Measurements from ENCODE around the gene CHST6.

DNA sequence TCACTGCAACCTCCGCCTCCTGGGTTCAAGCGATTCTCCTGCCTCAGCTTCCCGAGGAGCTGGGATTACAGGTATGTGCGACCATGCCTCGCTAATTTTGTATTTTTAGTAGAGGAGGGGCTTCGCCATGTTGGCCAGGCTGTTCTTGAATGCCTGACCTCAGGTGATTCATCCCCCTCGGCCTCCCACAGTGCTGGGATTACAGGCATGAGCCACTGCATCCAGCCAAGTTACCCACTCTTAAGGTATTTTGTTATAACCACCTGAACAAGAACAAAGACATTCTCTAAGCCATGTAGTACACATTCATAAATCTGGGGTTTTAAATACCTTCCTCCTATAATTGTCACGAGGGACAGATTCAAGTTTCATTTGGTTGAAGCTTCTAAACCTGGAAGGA lies 18.4 kb downstream of the CHST6 start:
- TF ChIP-seq EZH2 (IDR thresholded peaks at IDR 0.05; ENCODE audit: borderline replicate concordance, low read depth, low read length, severe bottlenecking) = no peak
- TF ChIP-seq POLR2AphosphoS5 (IDR thresholded peaks at IDR 0.05; ENCODE audit: insufficient read depth, low read depth, low read length) = no peak
- TF ChIP-seq, protein P1, sequence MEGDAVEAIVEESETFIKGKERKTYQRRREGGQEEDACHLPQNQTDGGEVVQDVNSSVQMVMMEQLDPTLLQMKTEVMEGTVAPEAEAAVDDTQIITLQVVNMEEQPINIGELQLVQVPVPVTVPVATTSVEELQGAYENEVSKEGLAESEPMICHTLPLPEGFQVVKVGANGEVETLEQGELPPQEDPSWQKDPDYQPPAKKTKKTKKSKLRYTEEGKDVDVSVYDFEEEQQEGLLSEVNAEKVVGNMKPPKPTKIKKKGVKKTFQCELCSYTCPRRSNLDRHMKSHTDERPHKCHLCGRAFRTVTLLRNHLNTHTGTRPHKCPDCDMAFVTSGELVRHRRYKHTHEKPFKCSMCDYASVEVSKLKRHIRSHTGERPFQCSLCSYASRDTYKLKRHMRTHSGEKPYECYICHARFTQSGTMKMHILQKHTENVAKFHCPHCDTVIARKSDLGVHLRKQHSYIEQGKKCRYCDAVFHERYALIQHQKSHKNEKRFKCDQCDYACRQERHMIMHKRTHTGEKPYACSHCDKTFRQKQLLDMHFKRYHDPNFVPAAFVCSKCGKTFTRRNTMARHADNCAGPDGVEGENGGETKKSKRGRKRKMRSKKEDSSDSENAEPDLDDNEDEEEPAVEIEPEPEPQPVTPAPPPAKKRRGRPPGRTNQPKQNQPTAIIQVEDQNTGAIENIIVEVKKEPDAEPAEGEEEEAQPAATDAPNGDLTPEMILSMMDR (IDR thresholded peaks at IDR 0.05; ENCODE audit: extremely low read depth in 1 of 2, insufficient read depth in 1 of 2, low read depth in 1 of 2, low read length in 2 of 2) = no peak
- TF ChIP-seq JUN (IDR thresholded peaks at IDR 0.05; ENCODE audit: borderline replicate concordance, insufficient read depth, insufficient read length, low read depth) = no peak
- no peak for TF ChIP-seq POLR2A (IDR thresholded peaks at IDR 0.05; ENCODE audit: low read depth, low read length)
- TF ChIP-seq, protein P2, sequence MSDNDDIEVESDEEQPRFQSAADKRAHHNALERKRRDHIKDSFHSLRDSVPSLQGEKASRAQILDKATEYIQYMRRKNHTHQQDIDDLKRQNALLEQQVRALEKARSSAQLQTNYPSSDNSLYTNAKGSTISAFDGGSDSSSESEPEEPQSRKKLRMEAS (IDR thresholded peaks at IDR 0.05; ENCODE audit: insufficient read depth, insufficient read length) = no peak
- no peak for TF ChIP-seq FOS (IDR thresholded peaks at IDR 0.05; ENCODE audit: borderline replicate concordance, insufficient read depth, low read length)
- no peak for TF ChIP-seq MYC (IDR thresholded peaks at IDR 0.05; ENCODE audit: low read depth, low read length)
